Spleen (tissue), 11 donors: ENCODE data around the gene SZRD1. TPM values are rescaled to one million over a fixed set of nuclear protein-coding genes. Genes with fewer than 3 reads are reported as not detected.

ENCODE experiments used
- DNase-seq: peaks from one replicate; pipeline ENCODE4 v3.0.0-alpha.2; 2020
- H3K27ac ChIP-seq, 8 donors: fragments of 200-600 bp; sonication (generic) in 7 of 8; 1 replicate in 4 of 8; 2 replicates in 4 of 8; pipeline versions ENCODE4 v1.5.0 to v1.8.0; 2016 to 2021; ENCODE audit warnings: inconsistent platforms in 4 of 8, mild to moderate bottlenecking in 4 of 8, moderate library complexity in 1 of 8
- H3K27me3 ChIP-seq, 7 donors: fragments of 200-600 bp; sonication (generic) in 6 of 7; replicated peaks in 1 of 7; 1 replicate in 4 of 7; 2 replicates in 3 of 7; pipeline versions ENCODE4 v1.5.0 to v1.8.0; 2016 to 2021; ENCODE audit warnings: inconsistent platforms in 3 of 7, mild to moderate bottlenecking in 1 of 7
- H3K36me3 ChIP-seq, 6 donors: fragments of 200-600 bp; sonication (generic) in 5 of 6; 1 replicate in 4 of 6; 2 replicates in 2 of 6; pipeline versions ENCODE4 v1.5.0 to v1.8.0; 2016 to 2021; ENCODE audit warnings: inconsistent platforms in 2 of 6
- H3K4me1 ChIP-seq, 6 donors: fragments of 200-600 bp; sonication (generic) in 5 of 6; 1 replicate in 3 of 6; 2 replicates in 3 of 6; pipeline versions ENCODE4 v1.5.0 to v1.8.0; 2016 to 2021; ENCODE audit warnings: inconsistent platforms in 3 of 6
- H3K4me3 ChIP-seq, 8 donors: fragments of 200-600 bp; sonication (generic) in 7 of 8; 1 replicate in 4 of 8; 2 replicates in 4 of 8; pipeline versions ENCODE4 v1.5.0 to v1.8.0; 2016 to 2021; ENCODE audit warnings: inconsistent platforms in 4 of 8, mild to moderate bottlenecking in 4 of 8, moderate library complexity in 2 of 8
- H3K9me3 ChIP-seq, 8 donors: fragments of 200-600 bp; sonication (generic) in 7 of 8; 1 replicate in 4 of 8; 2 replicates in 4 of 8; pipeline versions ENCODE4 v1.5.0 to v1.8.0; 2016 to 2021; ENCODE audit warnings: inconsistent platforms in 4 of 8
- CTCF ChIP-seq, 11 experiments: fragments of 200-600 bp in 7 of 11; fragments of 450-650 bp in 4 of 11; sonication (generic) in 4 of 11; IDR thresholded peaks in 8 of 11; conservative IDR thresholded peaks in 3 of 11; 1 replicate in 7 of 11; 2 replicates in 4 of 11; pipeline versions ENCODE4 v1.4.0 to v1.8.0; 2016 to 2021; ENCODE audit warnings: antibody characterized with exemption in 11 of 11, inconsistent platforms in 4 of 11, mild to moderate bottlenecking in 1 of 11
- POLR2A ChIP-seq, 3 donors: fragments of 450-650 bp; IDR thresholded peaks; one replicate each; pipeline ENCODE4 v1.5.1; 2017; ENCODE audit warnings: antibody characterized with exemption in 3 of 3, mild to moderate bottlenecking in 1 of 3
- POLR2AphosphoS5 ChIP-seq, 3 donors: sonication (generic); formaldehyde crosslinking; IDR thresholded peaks; one replicate each; pipeline ENCODE4 v1.5.1; 2017; ENCODE audit warnings: antibody characterized with exemption in 3 of 3
- WGBS, 5 donors: extraction: QIAGEN DNeasy Blood & Tissue Kit in 3 of 5; methylation state at CpG; one replicate each; pipeline versions ENCODE4 v1.1.5 to v1.1.7; 2013 to 2018; 5-methylcytosine and 5-hydroxymethylcytosine counted together
- intact Hi-C: fragments of 100-400 bp; cut with DNase I; formaldehyde crosslinking; loops from one replicate; pipeline ENCODE4 v1.15.0; 2023; ENCODE audit warnings: low total_unique reads
- polyA plus RNA-seq, 3 donors: library from polyadenylated mRNA; stranded (reverse); fragments of 200-250 nt; gene quantifications; one replicate each; pipeline ENCODE4 v1.2.1, GENCODE V29; 2013
- total RNA-seq, 7 donors: library from RNA; depleted of rRNA in 3 of 7; stranded (reverse); fragments of >200 nt in 3 of 7; fragmentation: NEBNext Ultra II Directional in 4 of 7; extraction: Animal tissue kit (Norgen Biotek cat#: 25700) in 4 of 7; gene quantifications; one replicate each; pipeline versions ENCODE4 v1.1.0 to v1.2.1, GENCODE V29; 2016 to 2021
- donor health status: healthy with polysubstance abuse.
- donor health status: DM: no; HTN: no; CAD: no; lungs with moderate emphysema.
- donor health status: DM: no; HTN: no; CAD: no.
- donor health status: Bipolar disorder and iron deficiency.
- donor health status: healthy.
- donor health status: DM: no; HTN: no; CAD: no.
- donor health status: DM: yes; HTN: yes; CAD: no.

The SZRD1 gene
- total and polyA plus RNA-seq, 10 donors = 37.8 to 129 (median 84.6) TPM

- Histone ChIP-seq H3K4me1 (peaks cover 0 to 26% (median 15%) of the 10 kb centered on the region in 6 donors), H3K27me3 (no peaks in the 10 kb centered on the region), H3K4me3 (peak overlapping the region in 1 of 8 donors; percentile 30), H3K27ac (peak overlapping the region; percentile 17 to 84 (median 70)), H3K9me3 (no peaks in the 10 kb centered on the region), H3K36me3 (no peaks in the 10 kb centered on the region)
- 62 to 85% (median 75%) methylated on average over 7 of the region's 7 CpGs for WGBS, 5 donors
- intact Hi-C loops = no loop called here
- no peak for DNase-seq
- TF ChIP-seq POLR2A (IDR thresholded peaks at IDR 0.05) (no peak), CTCF (IDR thresholded peaks at IDR 0.05 in 8 of 11, conservative IDR thresholded peaks at IDR 0.05 in 3 of 11) (no peak), POLR2AphosphoS5 (IDR thresholded peaks at IDR 0.05) (no peak)
Observed at GRCh38 chr1:16421201-16421600, 54.2 kb downstream of the SZRD1 start.

GRCh38 chr1:16422041-16422440 lies 55.0 kb downstream of the SZRD1 start:
- TF ChIP-seq CTCF (IDR thresholded peaks at IDR 0.05 in 8 of 11, conservative IDR thresholded peaks at IDR 0.05 in 3 of 11) (no peak), POLR2A (IDR thresholded peaks at IDR 0.05) (no peak), POLR2AphosphoS5 (IDR thresholded peaks at IDR 0.05) (no peak)
- H3K4me3 ChIP-seq = no peak overlapping the region
- no peaks in the 10 kb centered on the region for H3K27me3 ChIP-seq
- H3K36me3 ChIP-seq = no peaks in the 10 kb centered on the region
- WGBS, 5 donors = 80 to 86% (median 84%) methylated on average over 2 to 7 of the region's 7 CpGs
- peaks cover 0 to 26% (median 15%) of the 10 kb centered on the region in 6 donors for H3K4me1 ChIP-seq
- intact Hi-C loops = no loop called here
- DNase-seq = no peak
- H3K9me3 ChIP-seq = no peaks in the 10 kb centered on the region
- peak overlapping the region in 2 of 8 donors; percentile 74 to 84 for H3K27ac ChIP-seq

- H3K36me3 ChIP-seq = no peaks in the 10 kb centered on the region
- peaks cover 0 to 18% (median 11%) of the 10 kb centered on the region in 6 donors for H3K4me1 ChIP-seq
- no peak for TF ChIP-seq CTCF (IDR thresholded peaks at IDR 0.05 in 8 of 11, conservative IDR thresholded peaks at IDR 0.05 in 3 of 11)
- TF ChIP-seq POLR2AphosphoS5 (IDR thresholded peaks at IDR 0.05) = no peak
- TF ChIP-seq POLR2A (IDR thresholded peaks at IDR 0.05) = no peak
- H3K4me3 ChIP-seq = no peak overlapping the region
- 88 to 98% (median 91%) methylated on average over 10 of the region's 10 CpGs for WGBS, 5 donors
- DNase-seq = no peak
- H3K27ac ChIP-seq = no peak overlapping the region
- no peaks in the 10 kb centered on the region for H3K9me3 ChIP-seq
- no peaks in the 10 kb centered on the region for H3K27me3 ChIP-seq
- intact Hi-C loops = no loop called here
Observed at GRCh38 chr1:16425125-16426025, 58.3 kb downstream of the SZRD1 start.

GRCh38 chr1:16430606-16431005 lies 63.6 kb downstream of the SZRD1 start:
- Histone ChIP-seq H3K9me3 (no peaks in the 10 kb centered on the region), H3K27me3 (no peaks in the 10 kb centered on the region), H3K4me3 (no peak overlapping the region), H3K4me1 (peaks cover 0 to 15% (median 10%) of the 10 kb centered on the region in 6 donors), H3K27ac (no peak overlapping the region), H3K36me3 (no peaks in the 10 kb centered on the region)
- 82 to 93% (median 92%) methylated on average over 3 of the region's 3 CpGs for WGBS, 5 donors
- DNase-seq = no peak
- TF ChIP-seq CTCF (IDR thresholded peaks at IDR 0.05 in 8 of 11, conservative IDR thresholded peaks at IDR 0.05 in 3 of 11) = no peak
- no peak for TF ChIP-seq POLR2AphosphoS5 (IDR thresholded peaks at IDR 0.05)
- no peak for TF ChIP-seq POLR2A (IDR thresholded peaks at IDR 0.05)
- intact Hi-C loops = no loop called here
